ENCODE data around the gene CORIN.
"Not testable (repeated sequence)": the region's sequence is repeated elsewhere in the genome, so short reads cannot be mapped to it uniquely, and the experiment has no call there.

The CORIN gene

GRCh38 chr4:47713129-47713834 is 124.6 kb downstream of the CORIN start:
- Histone ChIP-seq H4K20me1 (ENCODE audit: insufficient read depth) (no peaks in the 10 kb centered on the region), H3K9ac (no peak overlapping the region), H3K4me3 (IDR thresholded peaks at IDR 0.05; ENCODE audit: insufficient read depth, low read depth, low read length) (no peak overlapping the region), H3K4me2 (no peak overlapping the region), H3K4me1 (ENCODE audit: low read depth, poor library complexity, severe bottlenecking) (no peaks in the 10 kb centered on the region), H3K79me2 (ENCODE audit: insufficient read depth, low read depth) (no peaks in the 10 kb centered on the region), H3K27ac (no peak overlapping the region), H2AFZ (ENCODE audit: low read depth) (no peak overlapping the region), H3K27me3 (ENCODE audit: insufficient read depth, low read depth) (no peaks in the 10 kb centered on the region), H3K36me3 (ENCODE audit: insufficient read depth) (no peaks in the 10 kb centered on the region)
- TF ChIP-seq, protein P1, sequence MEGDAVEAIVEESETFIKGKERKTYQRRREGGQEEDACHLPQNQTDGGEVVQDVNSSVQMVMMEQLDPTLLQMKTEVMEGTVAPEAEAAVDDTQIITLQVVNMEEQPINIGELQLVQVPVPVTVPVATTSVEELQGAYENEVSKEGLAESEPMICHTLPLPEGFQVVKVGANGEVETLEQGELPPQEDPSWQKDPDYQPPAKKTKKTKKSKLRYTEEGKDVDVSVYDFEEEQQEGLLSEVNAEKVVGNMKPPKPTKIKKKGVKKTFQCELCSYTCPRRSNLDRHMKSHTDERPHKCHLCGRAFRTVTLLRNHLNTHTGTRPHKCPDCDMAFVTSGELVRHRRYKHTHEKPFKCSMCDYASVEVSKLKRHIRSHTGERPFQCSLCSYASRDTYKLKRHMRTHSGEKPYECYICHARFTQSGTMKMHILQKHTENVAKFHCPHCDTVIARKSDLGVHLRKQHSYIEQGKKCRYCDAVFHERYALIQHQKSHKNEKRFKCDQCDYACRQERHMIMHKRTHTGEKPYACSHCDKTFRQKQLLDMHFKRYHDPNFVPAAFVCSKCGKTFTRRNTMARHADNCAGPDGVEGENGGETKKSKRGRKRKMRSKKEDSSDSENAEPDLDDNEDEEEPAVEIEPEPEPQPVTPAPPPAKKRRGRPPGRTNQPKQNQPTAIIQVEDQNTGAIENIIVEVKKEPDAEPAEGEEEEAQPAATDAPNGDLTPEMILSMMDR (conservative IDR thresholded peaks at IDR 0.05; ENCODE audit: low read depth, low read length): no peak

GRCh38 chr4:47711646-47712045 is 126.2 kb downstream of the CORIN start:
- H3K4me3 ChIP-seq (IDR thresholded peaks at IDR 0.05; ENCODE audit: insufficient read depth, low read depth, low read length): no peak overlapping the region
- no peak overlapping the region for H3K4me2 ChIP-seq
- no peaks in the 10 kb centered on the region for H3K79me2 ChIP-seq (ENCODE audit: insufficient read depth, low read depth)
- no peaks in the 10 kb centered on the region for H3K4me1 ChIP-seq (ENCODE audit: low read depth, poor library complexity, severe bottlenecking)
- H2AFZ ChIP-seq (ENCODE audit: low read depth): no peak overlapping the region
- TF ChIP-seq, protein P1 (conservative IDR thresholded peaks at IDR 0.05; ENCODE audit: low read depth, low read length): no peak
- no peaks in the 10 kb centered on the region for H4K20me1 ChIP-seq (ENCODE audit: insufficient read depth)
- H3K9ac ChIP-seq: no peak overlapping the region
- H3K27ac ChIP-seq: no peak overlapping the region
- H3K36me3 ChIP-seq (ENCODE audit: insufficient read depth): no peaks in the 10 kb centered on the region
- no peaks in the 10 kb centered on the region for H3K27me3 ChIP-seq (ENCODE audit: insufficient read depth, low read depth)

DNA sequence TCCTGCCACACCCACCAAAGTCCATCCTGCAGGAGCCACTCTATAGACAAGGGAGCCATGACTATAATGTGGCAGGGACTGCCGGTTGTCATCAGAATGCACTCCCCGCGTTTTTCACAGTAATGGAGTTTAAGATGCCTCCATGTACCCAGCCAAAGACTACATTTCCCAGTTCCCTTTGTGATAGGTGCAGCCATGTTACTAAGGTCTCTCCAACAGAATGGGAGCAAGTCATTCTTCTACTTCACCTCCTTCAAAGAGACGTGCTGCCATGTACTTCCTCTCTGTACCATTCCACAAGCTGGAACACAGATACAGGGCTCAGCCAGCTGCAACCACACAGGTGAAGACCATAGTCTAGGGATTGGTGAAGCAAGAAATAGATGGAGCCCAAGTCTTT is 126.7 kb downstream of the CORIN start:
- Histone ChIP-seq H4K20me1 (ENCODE audit: insufficient read depth) (no peaks in the 10 kb centered on the region), H2AFZ (ENCODE audit: low read depth) (no peak overlapping the region)
- TF ChIP-seq, protein P1 (conservative IDR thresholded peaks at IDR 0.05; ENCODE audit: low read depth, low read length): no peak

GRCh38 chr4:47706352-47706751 is 131.5 kb downstream of the CORIN start:
- H3K4me3 ChIP-seq (IDR thresholded peaks at IDR 0.05; ENCODE audit: insufficient read depth, low read depth, low read length); H3K36me3 ChIP-seq (ENCODE audit: insufficient read depth); H4K20me1 ChIP-seq (ENCODE audit: insufficient read depth); H3K27me3 ChIP-seq (ENCODE audit: insufficient read depth, low read depth); H3K4me1 ChIP-seq (ENCODE audit: low read depth, poor library complexity, severe bottlenecking); H2AFZ ChIP-seq (ENCODE audit: low read depth); H3K9ac ChIP-seq; H3K27ac ChIP-seq; H3K4me2 ChIP-seq; H3K79me2 ChIP-seq (ENCODE audit: insufficient read depth, low read depth): not testable (repeated sequence)

More for the DNA sequence above, 126.7 kb downstream of the CORIN start:
- Histone ChIP-seq H3K4me2 (no peak overlapping the region), H3K27ac (no peak overlapping the region), H3K36me3 (ENCODE audit: insufficient read depth) (no peaks in the 10 kb centered on the region), H3K4me1 (ENCODE audit: low read depth, poor library complexity, severe bottlenecking) (no peaks in the 10 kb centered on the region), H3K27me3 (ENCODE audit: insufficient read depth, low read depth) (no peaks in the 10 kb centered on the region), H3K4me3 (IDR thresholded peaks at IDR 0.05; ENCODE audit: insufficient read depth, low read depth, low read length) (no peak overlapping the region), H3K79me2 (ENCODE audit: insufficient read depth, low read depth) (no peaks in the 10 kb centered on the region), H3K9ac (no peak overlapping the region)

DNA sequence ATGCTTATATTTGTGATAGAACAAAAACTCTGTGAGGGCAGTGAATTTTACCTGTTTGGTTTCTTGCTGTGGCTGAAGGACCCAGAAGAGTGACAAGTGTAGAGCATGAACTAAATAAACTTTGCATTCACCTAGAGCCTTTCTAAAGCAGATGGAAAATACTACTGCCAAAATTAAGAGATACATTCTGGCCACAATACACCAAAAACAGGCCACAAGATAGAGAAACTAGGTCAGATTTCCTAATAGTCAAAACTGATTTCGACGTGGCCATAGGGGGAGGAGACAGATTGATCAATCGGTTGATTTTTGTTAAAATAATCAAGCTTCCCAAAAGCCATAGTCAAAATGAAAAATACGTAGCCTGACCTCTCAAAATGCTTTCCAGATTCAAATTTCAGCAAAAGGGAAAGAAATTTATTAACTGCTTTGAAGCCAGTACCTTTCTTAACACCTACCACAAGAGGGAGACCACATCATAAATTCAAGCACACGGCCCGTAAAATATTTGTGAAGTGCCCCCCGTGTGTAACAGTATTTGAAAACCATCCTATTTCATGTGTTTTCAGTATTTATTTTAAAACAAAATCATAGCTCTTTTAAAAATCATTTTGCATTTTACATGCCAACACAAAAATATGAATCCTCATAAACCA is 132.4 kb downstream of the CORIN start:
- Histone ChIP-seq H2AFZ (ENCODE audit: low read depth) (no peak overlapping the region), H3K4me2 (no peak overlapping the region), H3K4me1 (ENCODE audit: low read depth, poor library complexity, severe bottlenecking) (no peaks in the 10 kb centered on the region), H3K27ac (no peak overlapping the region), H3K79me2 (ENCODE audit: insufficient read depth, low read depth) (no peaks in the 10 kb centered on the region), H4K20me1 (ENCODE audit: insufficient read depth) (no peaks in the 10 kb centered on the region), H3K4me3 (IDR thresholded peaks at IDR 0.05; ENCODE audit: insufficient read depth, low read depth, low read length) (no peak overlapping the region), H3K36me3 (ENCODE audit: insufficient read depth) (no peaks in the 10 kb centered on the region), H3K9ac (no peak overlapping the region), H3K27me3 (ENCODE audit: insufficient read depth, low read depth) (no peaks in the 10 kb centered on the region)
- TF ChIP-seq, protein P1 (conservative IDR thresholded peaks at IDR 0.05; ENCODE audit: low read depth, low read length): no peak

All from KMS-11 (cell line).